ENCODE results near the gene CRTC2. TPM values are rescaled to one million over a fixed set of nuclear protein-coding genes. Genes with fewer than 3 reads are reported as not detected.
"Not testable (repeated sequence)": the region's sequence is repeated elsewhere in the genome, so short reads cannot be mapped to it uniquely, and the experiment has no call there.

Gene CRTC2
- total RNA-seq, 1 donor from 2014 or later = 41.9 TPM

DNA sequence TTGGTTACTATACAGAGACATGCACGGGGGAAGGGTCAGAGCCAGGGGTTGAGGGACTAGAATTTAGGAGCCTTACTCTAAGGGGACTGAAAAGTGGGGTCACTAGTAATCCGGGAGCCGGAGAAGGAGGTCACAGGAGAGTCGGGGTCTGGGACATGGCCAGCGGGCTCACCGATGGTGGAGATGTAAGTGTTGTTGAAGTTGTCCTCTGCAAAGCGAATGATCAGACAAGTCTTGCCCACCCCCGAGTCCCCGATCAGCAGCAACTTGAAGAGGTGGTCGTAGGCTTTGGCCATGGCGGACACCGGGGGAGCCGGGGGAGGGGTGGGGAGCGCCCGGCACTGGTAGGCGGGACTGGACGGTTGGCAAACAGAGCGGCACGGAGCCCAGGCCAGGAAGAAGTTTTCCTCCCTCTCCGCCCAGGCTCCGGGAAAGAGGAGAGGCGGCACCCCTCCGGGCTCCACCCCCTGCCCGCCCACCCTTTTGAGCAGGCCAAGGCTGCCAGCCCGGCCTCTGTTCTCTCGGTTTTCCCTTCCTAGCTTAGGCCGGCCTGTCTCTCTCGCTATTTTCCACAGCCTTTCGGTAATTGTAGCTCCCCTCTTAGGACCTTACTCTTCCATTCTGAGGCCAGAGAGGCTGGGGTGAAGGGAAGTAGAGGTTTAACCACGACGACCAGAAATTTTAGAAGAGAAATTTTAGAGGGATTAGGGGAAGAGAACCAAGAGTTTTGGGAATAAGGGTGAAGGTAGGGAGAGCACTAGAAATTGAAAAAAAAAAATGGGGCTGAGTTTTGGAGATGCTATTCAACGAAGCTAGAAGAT is 27.7 kb upstream of the CRTC2 start, which contains the start of gene RAB13:
TSS of gene RAB13 (minus strand) at position 399 of the 821 bp plus-strand sequence. CDS start at position 296, 103 bp downstream.
- TF ChIP-seq, protein P1, sequence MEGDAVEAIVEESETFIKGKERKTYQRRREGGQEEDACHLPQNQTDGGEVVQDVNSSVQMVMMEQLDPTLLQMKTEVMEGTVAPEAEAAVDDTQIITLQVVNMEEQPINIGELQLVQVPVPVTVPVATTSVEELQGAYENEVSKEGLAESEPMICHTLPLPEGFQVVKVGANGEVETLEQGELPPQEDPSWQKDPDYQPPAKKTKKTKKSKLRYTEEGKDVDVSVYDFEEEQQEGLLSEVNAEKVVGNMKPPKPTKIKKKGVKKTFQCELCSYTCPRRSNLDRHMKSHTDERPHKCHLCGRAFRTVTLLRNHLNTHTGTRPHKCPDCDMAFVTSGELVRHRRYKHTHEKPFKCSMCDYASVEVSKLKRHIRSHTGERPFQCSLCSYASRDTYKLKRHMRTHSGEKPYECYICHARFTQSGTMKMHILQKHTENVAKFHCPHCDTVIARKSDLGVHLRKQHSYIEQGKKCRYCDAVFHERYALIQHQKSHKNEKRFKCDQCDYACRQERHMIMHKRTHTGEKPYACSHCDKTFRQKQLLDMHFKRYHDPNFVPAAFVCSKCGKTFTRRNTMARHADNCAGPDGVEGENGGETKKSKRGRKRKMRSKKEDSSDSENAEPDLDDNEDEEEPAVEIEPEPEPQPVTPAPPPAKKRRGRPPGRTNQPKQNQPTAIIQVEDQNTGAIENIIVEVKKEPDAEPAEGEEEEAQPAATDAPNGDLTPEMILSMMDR (IDR thresholded peaks at IDR 0.05) = no peak
- no peaks in the 10 kb centered on the region for H3K27me3 Mint-ChIP-seq (ENCODE audit: unreplicated experiment)
- H3K9me3 Mint-ChIP-seq (ENCODE audit: unreplicated experiment) = no peaks in the 10 kb centered on the region
- H3K36me3 Mint-ChIP-seq (ENCODE audit: unreplicated experiment) = peaks cover 13% of the 10 kb centered on the region
- H3K4me1 Mint-ChIP-seq (ENCODE audit: unreplicated experiment) = peaks cover 37% of the 10 kb centered on the region
- H3K4me3 Mint-ChIP-seq (ENCODE audit: unreplicated experiment) = peak within 1 kb of the TSS; percentile 99
- H3K27ac Mint-ChIP-seq (ENCODE audit: unreplicated experiment) = peak within 1 kb of the TSS; percentile 98
- DNase-seq (ENCODE audit: extremely low spot score, unreplicated experiment) = peak; percentile 93

DNA sequence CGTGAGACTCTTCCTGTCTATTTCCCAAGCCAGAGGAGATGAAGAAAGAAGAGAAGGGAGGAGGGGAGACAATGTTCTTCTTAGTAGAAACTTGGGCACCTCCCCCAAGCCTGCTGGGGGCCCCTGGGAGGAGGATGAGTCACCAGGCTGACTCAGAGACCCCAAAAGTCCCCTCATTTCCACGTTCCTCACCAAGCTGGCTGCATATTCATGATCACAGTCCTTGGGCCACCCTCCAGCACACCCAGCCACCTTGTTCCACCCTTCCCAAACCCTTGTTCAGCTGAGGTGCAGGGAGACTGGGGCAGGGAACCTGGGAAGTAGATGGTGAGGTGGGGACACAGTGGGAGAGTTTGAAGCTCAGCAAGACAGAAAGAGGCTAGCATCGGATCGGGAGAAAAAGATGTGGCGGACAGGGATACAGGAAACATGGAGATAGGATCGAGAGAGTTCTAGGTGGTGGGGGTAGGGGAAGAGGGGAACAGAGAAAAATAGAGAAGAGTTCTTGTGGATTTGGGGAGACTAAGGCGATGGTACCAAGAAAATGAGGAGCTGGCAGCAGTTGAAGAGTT is 27.0 kb upstream of the CRTC2 start:
- Mint-ChIP-seq H3K4me3 (ENCODE audit: unreplicated experiment) (peak overlapping the region; percentile 99), H3K9me3 (ENCODE audit: unreplicated experiment) (no peaks in the 10 kb centered on the region), H3K4me1 (ENCODE audit: unreplicated experiment) (peaks cover 35% of the 10 kb centered on the region), H3K27ac (ENCODE audit: unreplicated experiment) (peak overlapping the region; percentile 98), H3K27me3 (ENCODE audit: unreplicated experiment) (no peaks in the 10 kb centered on the region), H3K36me3 (ENCODE audit: unreplicated experiment) (peaks cover 9% of the 10 kb centered on the region)
- DNase-seq (ENCODE audit: extremely low spot score, unreplicated experiment) = no peak
- TF ChIP-seq, protein P1 (IDR thresholded peaks at IDR 0.05) = no peak

DNA sequence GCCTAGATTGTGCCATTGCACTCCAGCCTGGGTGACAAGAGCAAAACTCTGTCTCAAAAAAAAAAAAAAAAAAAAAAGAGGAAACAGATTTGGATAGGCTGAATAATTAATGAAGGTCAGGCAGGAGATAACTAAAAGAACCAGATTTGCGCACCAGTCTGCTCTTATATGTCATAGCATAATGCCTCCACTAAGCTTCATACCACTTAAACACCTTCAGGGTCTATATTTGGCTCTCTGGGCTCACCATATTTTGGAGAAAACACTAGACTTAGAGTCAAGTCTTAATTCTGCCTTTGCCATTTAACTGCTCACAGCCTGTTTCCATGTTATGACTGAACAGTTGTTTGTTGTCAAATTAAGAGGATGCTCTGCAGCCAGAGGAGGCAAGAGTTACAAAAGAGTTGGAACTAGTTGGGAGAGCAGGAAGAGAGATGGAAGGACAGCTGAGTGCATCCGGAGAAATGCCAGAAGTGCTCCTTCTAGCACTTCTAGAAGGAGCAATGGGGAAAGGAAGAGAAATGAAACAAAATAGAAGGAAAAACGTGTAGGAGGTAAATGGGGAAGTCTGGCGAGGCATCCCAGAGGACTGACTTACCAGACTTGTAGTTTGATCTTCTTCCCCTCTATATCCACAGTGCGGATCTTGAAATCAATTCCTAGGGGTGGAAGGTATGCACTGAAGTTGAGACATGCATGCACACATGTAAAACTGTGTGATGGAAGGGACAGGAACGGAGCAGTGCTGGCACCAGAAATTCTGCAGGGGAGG is 25.9 kb upstream of the CRTC2 start:
- H3K36me3 Mint-ChIP-seq (ENCODE audit: unreplicated experiment) = peaks cover 9% of the 10 kb centered on the region
- H3K9me3 Mint-ChIP-seq (ENCODE audit: unreplicated experiment) = no peaks in the 10 kb centered on the region
- peaks cover 34% of the 10 kb centered on the region for H3K4me1 Mint-ChIP-seq (ENCODE audit: unreplicated experiment)
- H3K27ac Mint-ChIP-seq (ENCODE audit: unreplicated experiment) = peak overlapping the region; percentile 48
- no peak for DNase-seq (ENCODE audit: extremely low spot score, unreplicated experiment)
- TF ChIP-seq, protein P1 (IDR thresholded peaks at IDR 0.05) = no peak
- no peaks in the 10 kb centered on the region for H3K27me3 Mint-ChIP-seq (ENCODE audit: unreplicated experiment)
- peak overlapping the region; percentile 99 for H3K4me3 Mint-ChIP-seq (ENCODE audit: unreplicated experiment)

DNA sequence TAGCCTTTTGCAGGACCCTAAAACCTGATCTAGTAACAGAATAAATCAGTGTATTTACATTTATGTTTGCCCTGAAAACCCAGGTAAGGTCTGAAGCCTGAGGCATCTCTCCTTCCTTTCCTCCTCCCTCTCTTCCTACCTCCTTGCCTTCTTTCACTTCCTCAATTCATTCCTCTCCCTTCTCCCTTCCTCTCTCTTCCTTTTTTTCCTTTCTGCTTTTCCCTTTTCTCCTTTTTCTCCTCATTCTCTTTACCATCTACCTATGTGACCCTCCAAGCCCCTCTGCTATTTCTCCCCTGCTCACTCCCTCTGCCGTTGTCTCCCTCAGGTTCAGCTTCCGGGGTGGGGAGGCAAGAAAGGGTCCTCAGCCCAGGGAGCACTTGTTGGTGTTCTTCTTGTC is 23.3 kb upstream of the CRTC2 start:
- H3K36me3 Mint-ChIP-seq (ENCODE audit: unreplicated experiment); H3K27me3 Mint-ChIP-seq (ENCODE audit: unreplicated experiment); H3K4me3 Mint-ChIP-seq (ENCODE audit: unreplicated experiment); H3K9me3 Mint-ChIP-seq (ENCODE audit: unreplicated experiment); DNase-seq (ENCODE audit: extremely low spot score, unreplicated experiment); H3K27ac Mint-ChIP-seq (ENCODE audit: unreplicated experiment): not testable (repeated sequence)
- H3K4me1 Mint-ChIP-seq (ENCODE audit: unreplicated experiment) = peaks cover 42% of the 10 kb centered on the region

DNA sequence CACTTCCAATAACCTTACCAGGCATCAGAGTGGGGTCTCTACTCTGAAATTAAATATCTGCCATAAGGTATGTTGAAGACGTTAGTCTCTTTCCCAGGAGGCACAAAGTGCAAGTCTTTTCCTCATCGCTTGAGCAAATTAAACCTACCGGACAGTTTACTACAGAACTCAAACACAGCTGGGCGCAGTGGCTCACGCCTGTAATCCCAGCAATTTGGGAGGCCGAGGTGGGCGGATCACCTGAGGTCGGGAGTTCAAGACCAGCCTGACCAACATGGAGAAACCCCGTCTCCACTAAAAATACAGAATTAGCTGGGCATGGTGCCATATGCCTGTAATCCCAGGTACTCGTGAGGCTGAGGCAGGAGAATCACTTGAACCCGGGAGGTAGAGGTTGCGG is 20.7 kb upstream of the CRTC2 start:
- H3K36me3 Mint-ChIP-seq (ENCODE audit: unreplicated experiment) = peaks cover 22% of the 10 kb centered on the region
- H3K4me1 Mint-ChIP-seq (ENCODE audit: unreplicated experiment) = peaks cover 35% of the 10 kb centered on the region
- H3K27me3 Mint-ChIP-seq (ENCODE audit: unreplicated experiment); H3K9me3 Mint-ChIP-seq (ENCODE audit: unreplicated experiment); H3K4me3 Mint-ChIP-seq (ENCODE audit: unreplicated experiment); DNase-seq (ENCODE audit: extremely low spot score, unreplicated experiment); H3K27ac Mint-ChIP-seq (ENCODE audit: unreplicated experiment): not testable (repeated sequence)
